Fibroblast of upper back skin (primary cell): Measurements from ENCODE around the gene SMPX.

Source experiments
- DNase-seq: peaks from one replicate; pipeline ENCODE4 v3.0.0-alpha.2; 2013

The SMPX gene

GRCh38 chrX:21656587-21657317 is 101.2 kb downstream of the SMPX start:
- no peak for DNase-seq
